GM23338 (cell line): ENCODE measurements around the gene TCERG1. TPM values are rescaled to one million over a fixed set of nuclear protein-coding genes. Genes with fewer than 3 reads are reported as not detected.

Source experiments
- EZH2phosphoT487 ChIP-seq: fragments of 200-600 bp; sonication (generic); IDR thresholded peaks from one replicate; pipeline ENCODE4 v1.8.1; 2018; ENCODE audit warnings: antibody characterized with exemption; ENCODE audit not compliant: unreplicated experiment
- STAT1 ChIP-seq: IDR thresholded peaks from one replicate; pipeline ENCODE4 v1.6.1; 2016; ENCODE audit warnings: antibody characterized with exemption; ENCODE audit not compliant: unreplicated experiment
- polyA plus RNA-seq: library from polyadenylated mRNA; unstranded; fragments of >200 nt; fragmentation: Nextera tagmentation; extraction: Ambion mirVana; gene quantifications from 2 replicates; pipeline ENCODE4 v1.2.1, GENCODE V29; 2016
- small RNA-seq: library from RNA; depleted of rRNA; stranded (forward); fragments of <200 nt; gene quantifications from one replicate; pipeline ENCODE3, GENCODE V24; 2014; ENCODE audit warnings: low replicate concordance
- total RNA-seq: library from RNA; depleted of rRNA; stranded (reverse); fragments of >200 nt; shearing (Covaris generic); gene quantifications from 2 replicates; pipeline ENCODE4 v1.2.3, GENCODE V29; 2014; rRNA removed
- TF ChIP-seq, protein P1 (sequence below): fragments of 250-450 bp; sonication (Bioruptor Pico); IDR thresholded peaks from 2 replicates; pipeline ENCODE4 v1.5.0; 2020; ENCODE audit warnings: mild to moderate bottlenecking, moderate library complexity

The TCERG1 gene
- total and polyA plus RNA-seq, 2 experiments from 2014 or later = 127 to 178 TPM

DNA sequence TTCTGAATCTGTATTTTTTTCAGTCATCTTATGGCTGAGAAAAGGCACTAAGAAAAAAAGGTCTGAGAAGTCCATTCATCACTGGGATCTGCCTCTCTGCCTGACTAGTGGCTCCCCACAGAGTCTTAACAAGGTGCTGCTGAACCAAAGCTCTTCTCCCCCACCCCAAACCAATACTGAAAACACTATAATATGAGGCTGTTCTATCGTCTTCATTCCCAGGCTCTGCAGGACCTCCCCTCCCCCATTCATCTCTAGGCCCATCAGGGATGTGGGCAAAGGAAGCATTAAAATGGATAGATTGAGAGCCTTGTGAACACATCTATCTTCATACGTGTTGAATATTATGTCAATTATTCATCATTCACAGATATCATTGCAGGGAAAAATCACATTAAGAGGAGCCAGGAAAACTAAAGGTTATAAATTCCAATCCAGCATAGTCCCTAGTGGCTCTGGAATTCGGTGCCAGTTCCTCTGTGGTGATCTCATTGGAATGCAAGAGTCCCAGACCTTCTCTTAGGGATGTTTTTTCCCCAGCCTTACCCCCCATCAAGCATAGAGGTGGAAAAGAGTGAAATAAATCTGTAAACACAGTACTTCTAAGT is 113.2 kb downstream of the TCERG1 start (continued):
- TF ChIP-seq, protein P1, sequence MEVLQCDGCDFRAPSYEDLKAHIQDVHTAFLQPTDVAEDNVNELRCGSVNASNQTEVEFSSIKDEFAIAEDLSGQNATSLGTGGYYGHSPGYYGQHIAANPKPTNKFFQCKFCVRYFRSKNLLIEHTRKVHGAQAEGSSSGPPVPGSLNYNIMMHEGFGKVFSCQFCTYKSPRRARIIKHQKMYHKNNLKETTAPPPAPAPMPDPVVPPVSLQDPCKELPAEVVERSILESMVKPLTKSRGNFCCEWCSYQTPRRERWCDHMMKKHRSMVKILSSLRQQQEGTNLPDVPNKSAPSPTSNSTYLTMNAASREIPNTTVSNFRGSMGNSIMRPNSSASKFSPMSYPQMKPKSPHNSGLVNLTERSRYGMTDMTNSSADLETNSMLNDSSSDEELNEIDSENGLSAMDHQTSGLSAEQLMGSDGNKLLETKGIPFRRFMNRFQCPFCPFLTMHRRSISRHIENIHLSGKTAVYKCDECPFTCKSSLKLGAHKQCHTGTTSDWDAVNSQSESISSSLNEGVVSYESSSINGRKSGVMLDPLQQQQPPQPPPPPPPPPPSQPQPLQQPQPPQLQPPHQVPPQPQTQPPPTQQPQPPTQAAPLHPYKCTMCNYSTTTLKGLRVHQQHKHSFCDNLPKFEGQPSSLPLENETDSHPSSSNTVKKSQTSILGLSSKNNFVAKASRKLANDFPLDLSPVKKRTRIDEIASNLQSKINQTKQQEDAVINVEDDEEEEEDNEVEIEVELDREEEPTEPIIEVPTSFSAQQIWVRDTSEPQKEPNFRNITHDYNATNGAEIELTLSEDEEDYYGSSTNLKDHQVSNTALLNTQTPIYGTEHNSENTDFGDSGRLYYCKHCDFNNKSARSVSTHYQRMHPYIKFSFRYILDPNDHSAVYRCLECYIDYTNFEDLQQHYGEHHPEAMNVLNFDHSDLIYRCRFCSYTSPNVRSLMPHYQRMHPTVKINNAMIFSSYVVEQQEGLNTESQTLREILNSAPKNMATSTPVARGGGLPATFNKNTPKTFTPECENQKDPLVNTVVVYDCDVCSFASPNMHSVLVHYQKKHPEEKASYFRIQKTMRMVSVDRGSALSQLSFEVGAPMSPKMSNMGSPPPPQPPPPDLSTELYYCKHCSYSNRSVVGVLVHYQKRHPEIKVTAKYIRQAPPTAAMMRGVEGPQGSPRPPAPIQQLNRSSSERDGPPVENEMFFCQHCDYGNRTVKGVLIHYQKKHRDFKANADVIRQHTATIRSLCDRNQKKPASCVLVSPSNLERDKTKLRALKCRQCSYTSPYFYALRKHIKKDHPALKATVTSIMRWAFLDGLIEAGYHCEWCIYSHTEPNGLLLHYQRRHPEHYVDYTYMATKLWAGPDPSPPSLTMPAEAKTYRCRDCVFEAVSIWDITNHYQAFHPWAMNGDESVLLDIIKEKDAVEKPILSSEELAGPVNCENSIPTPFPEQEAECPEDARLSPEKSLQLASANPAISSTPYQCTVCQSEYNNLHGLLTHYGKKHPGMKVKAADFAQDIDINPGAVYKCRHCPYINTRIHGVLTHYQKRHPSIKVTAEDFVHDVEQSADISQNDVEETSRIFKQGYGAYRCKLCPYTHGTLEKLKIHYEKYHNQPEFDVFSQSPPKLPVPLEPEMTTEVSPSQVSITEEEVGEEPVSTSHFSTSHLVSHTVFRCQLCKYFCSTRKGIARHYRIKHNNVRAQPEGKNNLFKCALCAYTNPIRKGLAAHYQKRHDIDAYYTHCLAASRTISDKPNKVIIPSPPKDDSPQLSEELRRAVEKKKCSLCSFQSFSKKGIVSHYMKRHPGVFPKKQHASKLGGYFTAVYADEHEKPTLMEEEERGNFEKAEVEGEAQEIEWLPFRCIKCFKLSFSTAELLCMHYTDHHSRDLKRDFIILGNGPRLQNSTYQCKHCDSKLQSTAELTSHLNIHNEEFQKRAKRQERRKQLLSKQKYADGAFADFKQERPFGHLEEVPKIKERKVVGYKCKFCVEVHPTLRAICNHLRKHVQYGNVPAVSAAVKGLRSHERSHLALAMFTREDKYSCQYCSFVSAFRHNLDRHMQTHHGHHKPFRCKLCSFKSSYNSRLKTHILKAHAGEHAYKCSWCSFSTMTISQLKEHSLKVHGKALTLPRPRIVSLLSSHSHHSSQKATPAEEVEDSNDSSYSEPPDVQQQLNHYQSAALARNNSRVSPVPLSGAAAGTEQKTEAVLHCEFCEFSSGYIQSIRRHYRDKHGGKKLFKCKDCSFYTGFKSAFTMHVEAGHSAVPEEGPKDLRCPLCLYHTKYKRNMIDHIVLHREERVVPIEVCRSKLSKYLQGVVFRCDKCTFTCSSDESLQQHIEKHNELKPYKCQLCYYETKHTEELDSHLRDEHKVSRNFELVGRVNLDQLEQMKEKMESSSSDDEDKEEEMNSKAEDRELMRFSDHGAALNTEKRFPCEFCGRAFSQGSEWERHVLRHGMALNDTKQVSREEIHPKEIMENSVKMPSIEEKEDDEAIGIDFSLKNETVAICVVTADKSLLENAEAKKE (CRISPR knock-in tag) = no peak
- TF ChIP-seq STAT1 (no peak), EZH2phosphoT487 (no peak)

Small RNAs within 50 kb of the gene (small RNA-seq; reads per million reads assigned to genes)
- gene RF02271 = not detected

Other genes with a start within 250 kb of the TCERG1 start
- 59.5 and 77.2 TPM in 2 replicates for gene RBM27, start 243.7 kb upstream of the TCERG1 start, total RNA-seq
- gene RBM27, start 243.7 kb upstream of the TCERG1 start, polyA plus RNA-seq = 22.4 and 24.0 TPM in 2 replicates
- gene POU4F3, start 108.5 kb upstream of the TCERG1 start, total RNA-seq = 0.49 TPM in 1 of 2 replicates, not detected in the other
- gene POU4F3, start 108.5 kb upstream of the TCERG1 start, polyA plus RNA-seq = 0.09 TPM in 1 of 2 replicates, not detected in the other
- not detected in 2 replicates for gene GPR151, start 68.9 kb downstream of the TCERG1 start, total RNA-seq
- not detected in 2 replicates for gene GPR151, start 68.9 kb downstream of the TCERG1 start, polyA plus RNA-seq